ENCODE data around the gene GSKIP.

GSKIP gene

DNA sequence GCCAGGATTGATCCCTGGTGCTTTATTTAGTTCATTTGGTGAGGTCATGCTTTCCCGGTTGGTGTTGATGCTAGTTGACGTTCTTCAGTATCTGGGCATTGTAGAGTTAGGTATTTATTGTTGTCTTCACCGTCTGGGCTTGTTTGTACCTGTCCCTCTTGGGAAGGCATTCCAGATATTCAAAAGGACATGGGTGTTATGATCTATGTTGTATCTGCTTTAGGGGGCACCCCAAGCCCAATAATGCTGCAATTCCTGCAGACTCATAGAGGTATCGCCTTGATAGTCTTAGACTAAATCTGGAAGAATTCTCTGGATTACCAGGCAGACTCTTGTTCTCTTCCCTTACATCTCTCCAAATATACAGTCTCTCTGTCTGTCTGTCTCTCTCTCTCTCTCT is 70.7 kb downstream of the GSKIP start:
- Histone ChIP-seq H3K27ac (no peak overlapping the region), H3K36me3 (no peaks in the 10 kb centered on the region), H3K27me3 (ENCODE audit: insufficient read depth, low read depth, severe bottlenecking) (no peaks in the 10 kb centered on the region), H3K4me3 (ENCODE audit: low read depth, low read length) (no peak overlapping the region), H3K9me3 (ENCODE audit: severe bottlenecking) (no peaks in the 10 kb centered on the region)
- DNase-seq, result no peak
- TF ChIP-seq, protein P1, sequence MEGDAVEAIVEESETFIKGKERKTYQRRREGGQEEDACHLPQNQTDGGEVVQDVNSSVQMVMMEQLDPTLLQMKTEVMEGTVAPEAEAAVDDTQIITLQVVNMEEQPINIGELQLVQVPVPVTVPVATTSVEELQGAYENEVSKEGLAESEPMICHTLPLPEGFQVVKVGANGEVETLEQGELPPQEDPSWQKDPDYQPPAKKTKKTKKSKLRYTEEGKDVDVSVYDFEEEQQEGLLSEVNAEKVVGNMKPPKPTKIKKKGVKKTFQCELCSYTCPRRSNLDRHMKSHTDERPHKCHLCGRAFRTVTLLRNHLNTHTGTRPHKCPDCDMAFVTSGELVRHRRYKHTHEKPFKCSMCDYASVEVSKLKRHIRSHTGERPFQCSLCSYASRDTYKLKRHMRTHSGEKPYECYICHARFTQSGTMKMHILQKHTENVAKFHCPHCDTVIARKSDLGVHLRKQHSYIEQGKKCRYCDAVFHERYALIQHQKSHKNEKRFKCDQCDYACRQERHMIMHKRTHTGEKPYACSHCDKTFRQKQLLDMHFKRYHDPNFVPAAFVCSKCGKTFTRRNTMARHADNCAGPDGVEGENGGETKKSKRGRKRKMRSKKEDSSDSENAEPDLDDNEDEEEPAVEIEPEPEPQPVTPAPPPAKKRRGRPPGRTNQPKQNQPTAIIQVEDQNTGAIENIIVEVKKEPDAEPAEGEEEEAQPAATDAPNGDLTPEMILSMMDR (IDR thresholded peaks at IDR 0.05; ENCODE audit: low read depth, low read length), result no peak

All from WERI-Rb-1 (cell line).